Glomerular visceral epithelial cell (primary cell): ENCODE measurements around the gene CCDC197.

Source experiments
- DNase-seq: peaks from one replicate; pipeline ENCODE4 v3.0.0-alpha.2; 2016; ENCODE audit errors: extremely low spot score

Gene CCDC197

DNA sequence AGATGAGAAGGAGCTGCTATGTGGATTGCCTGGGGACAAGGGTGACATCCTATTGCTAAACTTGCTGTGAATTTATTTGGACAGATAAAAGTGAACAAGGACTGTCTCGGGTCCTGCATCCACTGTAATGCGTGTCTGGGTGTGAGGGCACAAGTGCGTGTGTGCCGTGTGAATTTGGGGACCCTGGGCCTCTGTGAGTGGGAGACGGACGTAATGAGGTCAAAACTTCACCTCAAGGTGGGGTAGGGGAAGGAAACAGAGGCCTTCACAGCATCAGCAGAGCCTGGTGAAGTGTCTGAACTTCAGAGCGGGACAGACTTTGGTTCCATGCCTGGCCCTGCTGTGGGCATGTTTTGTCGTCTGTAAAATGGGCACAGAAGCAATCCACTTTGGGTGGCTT, 35.5 kb upstream of the CCDC197 start:
- no peak for DNase-seq

DNA sequence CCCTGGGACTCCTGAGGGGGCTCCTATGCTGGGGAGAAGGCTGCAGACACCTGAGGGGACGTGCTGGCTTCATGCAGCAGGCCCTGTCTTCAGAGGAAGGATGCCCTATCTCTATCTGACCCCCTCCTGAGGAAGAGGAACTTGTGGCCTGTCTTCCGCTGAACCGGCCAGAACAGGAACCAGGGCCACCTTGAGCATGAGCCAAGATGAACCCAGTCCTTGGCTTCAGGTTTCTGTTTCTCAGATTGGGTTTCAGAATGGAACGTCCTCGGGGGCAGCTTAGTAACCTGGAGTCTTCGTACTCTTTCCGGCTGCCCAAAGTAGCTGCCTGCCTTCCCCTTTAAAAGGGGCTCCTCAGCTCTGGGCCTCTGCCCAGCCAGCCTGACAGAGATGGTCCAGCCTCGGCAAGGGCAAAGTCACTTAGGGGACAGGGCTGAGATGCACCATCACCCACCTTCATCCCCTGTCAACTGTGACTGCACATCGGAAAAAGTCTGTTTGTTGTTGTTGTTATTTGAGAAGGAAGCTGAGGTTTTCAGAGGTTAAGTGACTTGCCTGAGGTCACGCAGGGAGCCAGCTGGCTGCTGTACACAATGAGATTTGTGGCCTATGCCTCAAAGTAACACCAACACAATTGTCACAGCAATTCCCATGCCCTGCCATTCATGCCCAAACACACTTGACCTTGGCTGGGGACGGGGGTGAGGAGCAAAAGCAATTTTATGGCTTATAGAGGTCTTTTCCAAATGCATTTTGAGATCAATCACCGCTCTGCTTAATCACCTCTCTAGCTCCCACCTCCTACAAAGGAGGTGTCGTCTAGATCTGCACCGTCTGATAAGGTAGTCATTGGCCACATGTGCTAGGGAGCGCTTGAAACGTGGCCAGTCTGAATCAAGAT, 34.1 kb upstream of the CCDC197 start:
- DNase-seq: no peak

DNA sequence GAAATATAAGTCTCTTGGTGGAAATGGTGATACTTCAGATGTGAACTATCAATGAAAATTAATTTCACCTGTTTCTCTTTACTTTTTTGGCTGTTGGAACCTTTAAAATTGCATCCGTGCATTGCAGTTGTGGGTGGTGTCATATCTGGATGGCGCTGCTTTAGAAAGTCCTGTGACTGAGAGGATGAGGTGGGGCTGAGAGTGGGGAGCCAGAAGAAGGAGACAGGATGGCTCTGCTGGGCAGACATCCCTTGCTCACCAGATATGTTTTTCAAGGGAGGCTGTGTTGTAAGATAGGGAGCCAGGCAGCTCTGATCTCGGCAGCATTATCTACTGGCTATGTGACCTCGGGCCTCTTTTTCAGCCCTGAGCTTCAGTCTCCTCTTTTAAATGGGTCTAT, 33.4 kb upstream of the CCDC197 start:
- no peak for DNase-seq

DNA sequence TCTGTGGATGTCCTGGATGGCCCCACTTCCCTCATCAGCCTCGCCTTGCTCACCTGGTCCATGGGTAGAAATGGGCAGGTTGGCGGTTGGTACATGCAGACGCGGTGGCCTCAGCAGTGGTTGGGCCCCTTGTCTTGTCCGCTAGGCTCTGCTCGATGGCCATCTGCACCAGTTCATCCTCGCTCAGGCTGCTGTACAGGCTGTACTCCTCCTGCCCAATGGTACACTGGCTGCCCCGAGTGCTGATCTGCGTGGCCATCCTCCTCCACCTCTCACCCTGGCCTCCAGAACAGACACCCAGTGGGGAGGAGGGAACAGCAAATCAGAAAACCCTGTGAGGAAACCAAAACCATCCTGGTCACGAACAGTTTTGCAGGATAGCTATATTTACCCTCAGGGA, 32.8 kb upstream of the CCDC197 start:
- no peak for DNase-seq

DNA sequence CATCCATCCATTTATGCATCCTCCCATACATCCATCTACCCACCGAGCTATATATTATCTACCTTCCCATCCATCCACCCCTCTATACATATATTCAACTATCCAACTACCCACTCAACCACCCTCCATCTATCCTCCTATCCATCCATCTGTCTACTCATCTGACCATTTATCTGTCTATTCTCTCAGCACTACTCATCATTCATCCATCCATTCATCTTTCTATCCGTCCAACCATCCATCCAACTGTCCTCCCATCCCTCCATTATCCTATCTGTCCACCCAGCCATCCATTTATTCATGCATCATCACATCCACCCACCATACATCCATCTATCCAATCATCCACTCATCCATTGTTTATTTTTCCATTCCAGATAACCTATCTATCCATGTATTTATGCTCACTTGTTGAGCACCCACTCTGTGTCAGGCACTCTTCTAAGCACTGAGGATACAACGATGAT, 32.2 kb upstream of the CCDC197 start:
- no peak for DNase-seq

DNA sequence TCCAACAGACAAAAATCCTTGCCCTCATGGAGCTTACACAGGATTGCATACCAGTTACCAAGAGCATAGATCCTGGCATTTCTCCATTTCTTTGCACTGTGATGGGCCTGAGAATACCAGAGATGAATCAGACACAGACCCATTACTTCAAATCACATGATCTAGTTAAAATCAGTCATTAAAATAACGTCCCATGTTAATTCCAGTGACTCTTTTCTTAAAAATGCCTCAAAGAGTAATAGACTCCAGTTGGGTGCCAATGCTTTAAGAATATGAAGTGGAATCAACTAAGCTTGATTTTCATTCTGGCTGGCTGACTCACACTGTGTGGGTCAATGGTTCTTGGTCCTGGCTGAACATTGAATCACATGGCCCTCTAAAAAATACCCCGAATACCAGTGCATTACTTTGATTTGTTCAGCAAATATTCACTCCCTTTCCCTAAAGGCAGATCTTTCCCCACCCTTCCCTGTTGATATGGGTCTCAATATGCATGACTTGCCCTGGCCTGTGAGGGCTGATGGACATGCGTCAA, 31.7 kb upstream of the CCDC197 start:
- peak; percentile 95 for DNase-seq

DNA sequence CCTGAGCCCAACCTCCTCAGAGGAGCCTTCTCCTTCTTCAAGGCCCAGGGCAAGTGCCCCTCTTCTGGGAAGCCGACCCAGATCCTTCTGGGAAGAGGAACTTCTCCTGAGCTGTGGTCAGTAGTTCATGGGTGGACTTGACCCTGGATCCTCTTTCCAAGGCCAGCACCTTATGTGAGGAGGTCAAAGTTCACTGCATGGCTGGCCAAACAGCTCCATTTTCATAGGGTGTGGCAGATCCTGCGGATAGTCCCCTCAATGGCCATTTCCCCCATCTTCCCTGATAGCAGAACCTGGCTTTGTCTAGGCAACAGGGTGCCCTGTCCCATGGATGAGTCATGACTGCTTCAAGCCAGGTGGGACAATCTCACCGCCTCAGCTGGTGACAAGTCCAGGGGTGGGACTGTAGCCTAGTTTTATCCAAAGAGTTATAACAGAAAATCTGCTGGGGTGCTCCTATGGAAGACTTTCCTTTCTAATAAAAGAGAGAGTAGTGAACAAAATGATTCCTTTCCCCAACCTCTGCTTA, 31.1 kb upstream of the CCDC197 start:
- no peak for DNase-seq

DNA sequence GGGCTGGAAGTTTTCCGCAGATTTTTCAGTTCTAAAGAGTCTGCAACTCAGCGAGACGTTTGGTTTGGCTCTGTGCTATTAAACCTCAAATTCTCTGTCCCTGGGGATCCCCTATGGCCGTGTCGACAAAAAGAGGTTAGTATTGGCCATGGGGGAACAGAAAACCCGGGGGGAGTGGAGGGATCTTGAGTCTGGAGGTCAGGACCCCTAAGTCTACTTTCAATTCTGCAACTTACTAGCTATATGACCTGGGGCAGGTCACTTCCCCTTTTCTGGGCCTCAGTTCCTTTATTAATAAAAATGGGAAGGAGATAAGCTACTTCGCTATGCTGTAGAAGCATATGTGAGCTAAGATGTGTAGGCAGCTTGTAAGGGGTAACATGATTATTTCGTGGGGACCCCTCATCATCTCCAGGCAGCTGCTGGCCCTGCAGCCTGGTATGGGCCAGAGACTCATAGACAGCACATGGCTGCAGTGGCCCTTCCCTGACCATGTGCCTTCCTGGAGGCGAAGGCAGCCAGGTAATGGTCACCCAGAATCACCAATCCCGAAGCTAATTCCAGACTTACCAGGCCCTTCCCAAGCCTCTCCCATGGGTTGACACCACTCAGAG, 29.4 kb upstream of the CCDC197 start:
- no peak for DNase-seq

DNA sequence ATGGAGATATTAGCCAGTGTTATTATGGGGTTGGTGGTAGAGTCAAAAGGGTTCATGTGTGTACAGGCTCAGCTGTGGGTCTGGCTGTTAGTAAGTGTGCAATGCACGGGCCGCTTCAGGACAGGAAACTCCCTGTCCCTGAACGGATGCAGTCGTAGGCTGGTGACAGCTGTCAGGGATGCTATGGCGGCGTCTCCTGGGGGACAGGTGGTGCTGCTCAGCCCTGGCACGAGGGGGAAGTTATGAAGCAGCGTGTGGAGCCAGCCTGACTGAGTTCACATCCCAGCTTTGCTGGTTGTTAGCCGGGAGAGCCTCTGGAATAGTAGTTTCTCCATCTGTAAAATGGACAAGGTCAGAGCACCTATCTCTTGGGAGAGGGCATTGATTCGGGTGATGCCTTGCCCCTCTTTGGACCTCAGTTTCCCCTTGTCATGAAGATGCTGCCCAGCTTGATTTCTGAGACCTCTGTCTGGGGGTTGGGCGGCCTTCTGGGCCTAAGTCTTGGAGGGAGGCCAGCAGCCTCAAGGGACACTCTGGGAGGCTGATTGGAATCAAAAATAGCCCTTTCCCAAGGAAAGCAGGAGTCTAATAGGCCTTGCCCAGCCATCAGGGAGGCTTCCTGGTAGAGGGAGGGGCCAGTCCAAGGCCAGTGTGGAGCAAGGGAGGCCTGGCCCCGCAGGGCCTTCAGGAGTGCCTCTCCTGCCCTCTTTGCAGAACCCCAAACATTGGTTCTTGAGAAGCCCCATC, 27.8 kb upstream of the CCDC197 start:
- DNase-seq: no peak

DNA sequence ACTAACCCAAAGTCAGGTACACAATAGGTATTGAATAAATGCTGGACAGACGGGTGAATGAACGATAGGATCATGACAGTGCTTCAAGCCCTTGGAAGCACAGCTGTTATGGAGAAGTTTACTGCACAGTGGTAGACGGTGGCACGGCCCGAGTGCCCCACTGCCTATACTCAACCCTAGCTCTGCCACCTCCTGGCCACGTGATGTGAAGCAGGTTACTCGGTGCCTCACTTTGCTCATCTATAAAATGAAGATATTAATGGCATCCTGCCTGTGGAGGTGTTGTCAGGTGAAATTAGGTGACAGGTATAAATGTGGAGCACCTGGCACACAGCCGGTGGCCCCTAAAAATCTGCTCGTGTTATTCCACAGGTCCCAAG, 26.5 kb upstream of the CCDC197 start:
- DNase-seq: peak; percentile 55

DNA sequence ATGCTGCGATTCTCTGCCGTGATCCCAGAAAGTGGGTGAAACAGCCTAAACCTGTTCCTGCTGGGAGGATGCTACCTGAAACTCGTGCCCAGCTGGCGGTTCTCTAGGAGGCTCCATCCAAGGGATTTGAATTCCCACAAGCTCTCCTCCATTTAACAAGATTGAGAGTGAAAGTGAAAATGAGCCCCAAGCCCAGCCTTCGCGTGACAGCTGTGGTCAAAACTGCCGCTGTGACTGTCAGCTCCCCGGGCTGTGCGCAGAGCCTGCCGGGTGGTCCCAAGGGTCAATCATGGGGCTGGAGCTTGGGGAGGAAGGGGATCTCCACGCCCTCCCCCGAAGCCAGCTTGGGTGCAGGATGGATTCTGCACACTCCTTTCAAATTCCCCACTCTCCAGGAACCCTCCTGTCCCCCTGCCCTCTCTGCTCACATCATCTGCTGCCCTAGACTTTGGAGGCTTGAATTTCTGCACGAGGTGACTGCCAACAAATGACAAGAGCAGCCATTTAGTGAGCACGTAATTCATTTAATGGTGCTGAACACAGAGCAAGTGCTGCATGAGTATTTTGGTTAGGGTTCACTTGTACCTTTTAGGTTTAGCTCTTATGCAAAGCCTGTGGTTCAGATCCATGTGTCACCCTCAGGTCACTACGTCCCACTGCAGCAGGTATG, 26.0 kb upstream of the CCDC197 start:
- DNase-seq: peak; percentile 44

DNA sequence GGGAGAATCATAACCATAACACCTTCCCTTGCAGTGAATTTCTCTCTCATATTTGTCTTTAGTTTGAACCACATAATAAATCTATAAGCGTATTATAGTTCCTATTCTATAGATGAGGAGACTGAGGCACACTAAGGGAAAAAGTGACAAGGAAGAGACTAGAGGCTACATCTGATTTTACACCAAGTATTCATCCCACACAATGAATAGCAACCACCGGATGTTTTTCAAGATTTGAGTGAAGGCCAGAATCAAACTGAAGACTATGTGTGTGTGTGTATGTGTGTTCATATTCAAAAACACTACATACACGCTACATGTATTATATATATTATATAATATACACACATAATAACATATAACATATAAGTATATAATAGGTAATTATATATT, 25.5 kb upstream of the CCDC197 start:
- no peak for DNase-seq

DNA sequence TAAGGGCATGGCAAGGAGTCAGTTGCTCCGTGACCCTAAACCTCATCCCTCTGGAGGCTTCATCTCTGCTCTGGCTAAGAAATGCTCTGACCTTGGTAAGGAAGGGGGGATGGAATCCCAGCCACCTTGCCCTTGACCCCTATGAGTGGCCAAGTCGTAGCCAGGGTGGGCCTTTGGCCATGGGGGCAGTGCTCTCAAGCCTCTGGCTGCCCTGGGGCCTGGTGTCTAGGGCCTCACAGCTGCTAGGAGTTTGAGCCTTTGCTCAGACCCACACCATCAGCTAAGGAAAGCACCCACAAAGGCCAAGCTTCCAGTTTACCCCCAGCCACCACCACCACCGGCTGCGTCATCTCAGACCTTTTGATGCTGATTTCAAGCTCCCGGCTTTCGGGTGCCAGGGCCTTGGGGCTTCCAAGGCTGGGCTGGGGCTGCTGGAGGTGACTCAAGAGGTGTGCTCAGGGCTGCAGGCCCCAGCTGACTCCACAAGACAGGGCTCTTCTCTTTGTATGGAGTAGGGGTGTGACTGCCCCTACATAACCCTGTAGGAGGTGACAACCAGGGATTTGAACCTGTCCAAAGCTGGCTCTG, 24.4 kb upstream of the CCDC197 start:
- DNase-seq: no peak

DNA sequence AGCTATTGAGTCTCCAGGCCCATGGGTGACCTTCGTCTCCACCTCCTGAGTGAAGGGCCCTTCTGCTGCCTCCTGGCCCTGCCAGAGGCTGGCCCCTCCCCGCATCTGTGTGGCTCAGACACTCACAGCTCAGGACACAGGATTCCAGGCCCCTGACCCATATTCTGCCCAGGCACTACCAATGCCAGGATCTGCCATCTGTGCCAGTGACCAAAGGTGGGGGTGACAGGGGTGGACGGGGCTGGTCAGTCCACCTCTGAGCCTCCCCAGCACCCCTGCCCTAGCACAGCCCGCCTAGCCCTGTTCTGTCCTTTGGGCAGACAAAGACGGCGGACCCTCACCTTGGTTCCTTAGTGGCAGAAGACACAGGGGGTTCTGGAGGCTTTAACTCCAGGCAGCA, 23.5 kb upstream of the CCDC197 start:
- DNase-seq: no peak

DNA sequence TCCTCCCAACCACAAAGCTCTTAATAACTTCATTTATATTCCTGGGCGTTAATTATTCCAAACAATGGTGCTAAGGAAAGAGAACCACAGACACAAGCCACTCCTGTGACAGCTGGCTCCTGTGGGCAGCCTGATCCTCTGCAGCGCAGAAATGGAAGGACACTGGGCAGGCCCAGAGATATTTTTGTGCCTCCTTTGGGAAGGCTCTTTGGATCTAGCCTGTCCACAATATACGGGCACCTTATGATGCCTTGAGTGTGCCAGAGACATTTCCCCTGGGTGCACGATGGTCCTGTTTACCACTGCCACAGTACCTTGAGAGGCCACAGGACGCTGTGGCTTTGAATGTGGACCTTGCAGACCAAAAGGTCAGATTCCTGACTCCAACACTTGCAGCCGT, 22.8 kb upstream of the CCDC197 start:
- no peak for DNase-seq

DNA sequence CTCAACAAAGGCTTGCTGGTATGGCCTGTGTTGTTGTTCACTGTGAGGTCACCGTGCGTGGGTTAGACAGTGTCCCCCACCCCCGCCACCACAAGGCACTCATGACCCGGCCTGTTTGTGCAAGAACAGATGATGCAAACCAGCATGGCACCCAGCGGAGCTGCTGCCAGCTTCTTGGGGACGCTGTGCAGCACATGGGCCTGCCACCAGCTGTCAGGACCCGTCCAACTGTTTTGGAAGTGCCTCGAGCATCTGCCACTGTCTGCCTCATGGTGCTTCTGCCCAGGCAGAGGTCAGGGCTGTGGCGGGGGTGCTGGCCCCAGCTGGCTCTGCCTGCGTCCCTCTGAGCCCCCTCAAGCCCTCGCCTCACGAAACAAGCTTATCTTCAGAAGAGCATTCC, 22.3 kb upstream of the CCDC197 start:
- no peak for DNase-seq

DNA sequence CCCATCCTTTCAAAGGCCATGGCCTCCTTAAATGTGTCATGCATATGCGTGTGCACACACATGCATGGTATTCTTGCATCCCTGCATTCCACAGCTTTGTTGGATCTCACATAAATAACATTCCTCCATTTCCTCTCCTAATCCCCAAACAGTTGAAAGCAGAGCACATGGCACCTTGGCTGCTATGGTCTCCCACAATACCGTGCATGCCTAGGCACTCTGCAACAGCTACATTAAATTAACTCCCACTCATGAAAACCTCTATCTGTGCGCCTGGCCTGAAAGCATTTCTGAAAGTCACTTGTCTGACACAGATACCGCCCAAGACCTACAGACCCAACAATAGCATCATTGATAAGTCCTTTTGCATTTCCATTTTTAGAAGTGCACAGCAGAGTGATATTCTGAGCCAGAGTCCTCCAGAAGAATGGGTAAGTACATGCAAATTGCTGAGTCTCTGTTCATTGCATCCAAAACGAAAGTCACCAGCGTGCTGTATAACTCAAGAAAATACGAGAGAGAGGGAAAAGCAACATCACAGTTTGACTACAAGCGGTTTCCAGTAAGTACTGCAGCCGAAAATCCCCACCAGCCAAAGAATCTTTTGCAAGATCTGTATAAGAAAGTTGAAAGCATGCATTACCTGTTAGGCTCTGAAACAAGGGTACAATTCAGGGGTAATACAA, 21.2 kb upstream of the CCDC197 start:
- DNase-seq: no peak

DNA sequence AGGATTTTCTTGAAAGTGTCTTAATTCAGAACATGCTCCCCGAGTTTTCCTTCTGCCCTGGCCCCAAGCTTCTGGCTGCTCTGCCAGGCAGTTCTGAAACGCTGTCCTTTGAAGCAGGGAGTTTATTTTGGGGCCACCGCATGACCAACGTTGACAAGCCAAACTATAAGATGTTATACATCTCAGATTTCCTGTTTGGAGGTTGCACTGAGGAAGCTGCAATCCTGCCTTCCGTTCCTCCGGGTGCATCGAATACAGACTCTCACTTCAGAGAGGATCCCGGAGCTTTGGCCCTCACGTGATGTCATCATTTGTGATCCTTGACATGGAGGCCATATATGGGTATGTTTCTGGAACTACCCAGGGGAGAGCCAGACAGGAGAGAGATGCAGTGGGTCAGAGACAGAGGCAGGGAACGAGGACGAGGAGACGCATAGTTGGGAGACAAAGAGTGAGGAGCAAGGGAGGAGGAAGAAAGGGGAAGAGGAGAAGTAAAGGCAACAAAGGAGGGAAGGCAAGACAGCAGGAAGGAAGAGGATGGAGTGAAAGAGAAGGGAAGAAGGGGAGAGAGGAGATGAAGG, 20.5 kb upstream of the CCDC197 start, which contains the start of gene ASB2:
Gene ASB2 (minus strand): TSS at position 94 of the 581 bp plus-strand sequence. CDS start 12,031 bp downstream, outside the sequence.
- DNase-seq: no peak

DNA sequence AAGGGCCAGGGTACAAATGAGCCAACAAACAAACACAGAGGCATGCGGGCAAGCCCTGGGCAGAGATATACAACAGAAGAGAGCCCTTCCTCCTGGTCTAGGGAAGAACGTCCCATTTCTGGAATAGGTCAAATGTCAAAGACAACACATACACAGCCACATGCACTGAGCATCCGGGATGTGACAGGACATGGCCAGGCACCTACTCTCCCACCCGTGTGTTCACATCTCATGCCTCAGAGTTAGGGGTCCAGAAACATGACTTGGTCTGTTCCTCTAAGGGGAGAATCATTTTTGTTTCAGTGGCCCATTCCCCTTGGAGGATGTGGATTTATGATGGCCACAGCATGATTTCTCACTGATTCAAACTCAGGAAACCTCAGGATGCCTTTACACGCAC, 19.9 kb upstream of the CCDC197 start:
- DNase-seq: no peak
